Hematopoietic multipotent progenitor cell (in vitro differentiated cells): ENCODE measurements around the gene TBX10. TPM values are rescaled to one million over a fixed set of nuclear protein-coding genes. Genes with fewer than 3 reads are reported as not detected.

Experiments
- DNase-seq, 3 donors: peaks; one replicate each; pipeline ENCODE4 v3.0.0-alpha.2; 2011 to 2015; ENCODE audit warnings: low read depth in 2 of 3, low spot score in 2 of 3
- small RNA-seq: library from RNA; depleted of rRNA; stranded (forward); fragments of <200 nt; gene quantifications from one replicate; pipeline ENCODE3, GENCODE V24; 2012
- total RNA-seq: library from RNA; depleted of rRNA; stranded (reverse); fragments of >200 nt; gene quantifications from one replicate; pipeline ENCODE4 v1.2.3, GENCODE V29; 2012

TBX10 gene
- total RNA-seq, 1 donor = not detected

DNA sequence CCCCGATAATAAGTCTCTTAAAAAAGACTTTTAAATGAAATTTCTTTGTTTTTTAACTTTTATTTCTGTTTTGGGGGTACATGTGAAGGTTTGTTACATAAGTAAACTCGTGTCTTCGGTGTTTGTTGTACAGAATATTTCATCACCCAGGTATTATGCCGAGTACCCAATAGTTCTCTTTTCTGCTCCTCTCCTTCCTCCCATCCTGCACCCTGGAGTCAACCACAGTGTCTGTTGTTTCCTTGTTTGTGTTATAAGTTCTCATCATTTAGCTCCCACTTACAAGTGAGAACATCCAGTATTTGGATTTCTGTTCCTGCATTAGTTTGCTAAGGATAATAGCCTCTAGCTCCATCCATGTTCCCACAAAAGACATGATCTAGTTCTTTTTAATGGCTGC, 57.6 kb downstream of the TBX10 start:
- no peak for DNase-seq

DNA sequence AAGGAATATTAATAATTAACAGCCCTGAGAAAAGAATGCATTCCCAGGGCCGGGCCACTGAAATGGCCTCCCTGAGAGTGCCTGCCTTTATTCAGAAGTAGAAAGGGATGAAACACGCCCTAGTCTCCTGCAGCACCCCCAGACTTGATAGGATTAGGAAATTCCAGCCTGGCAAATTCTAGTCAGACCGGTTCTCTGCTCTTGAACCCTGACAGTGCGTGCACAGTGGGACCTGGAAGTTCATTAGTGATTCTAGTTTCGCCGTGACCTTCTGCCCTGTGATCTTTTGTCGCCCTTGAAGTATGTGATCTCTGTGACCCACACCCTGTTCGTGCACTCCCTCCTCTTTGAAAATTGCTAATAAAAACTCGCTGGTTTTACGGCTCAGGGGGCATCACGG, 58.1 kb downstream of the TBX10 start:
- DNase-seq = no peak

Small RNA genes within 50 kb of the gene (small RNA-seq; reads per million reads assigned to genes)
- gene AP003385.3 (not detected), gene RPL37P2 (4.5 reads per million, percentile 86 among the genes with 10 or more reads in this experiment)

Other genes with a start within 250 kb of the TBX10 start
- 28.3 TPM for gene RAD9A, start 247.8 kb downstream of the TBX10 start, total RNA-seq
- gene PPP1CA, start 237.9 kb downstream of the TBX10 start, total RNA-seq = 328 TPM
- 73.2 TPM for gene TBC1D10C, start 235.7 kb downstream of the TBX10 start, total RNA-seq
- 3.0 TPM for gene CARNS1, start 224.1 kb downstream of the TBX10 start, total RNA-seq
- 63.0 TPM for gene RPS6KB2, start 211.3 kb downstream of the TBX10 start, total RNA-seq
- 230 TPM for gene PTPRCAP, start 202.1 kb downstream of the TBX10 start, total RNA-seq
- gene CORO1B, start 196.3 kb downstream of the TBX10 start, total RNA-seq = 120 TPM
- 0.27 TPM for gene GPR152, start 187.0 kb downstream of the TBX10 start, total RNA-seq
- gene CABP4, start 184.4 kb downstream of the TBX10 start, total RNA-seq = 1.6 TPM
- gene TMEM134, start 170.5 kb downstream of the TBX10 start, total RNA-seq = 30.4 TPM
- 141 TPM for gene AIP, start 156.7 kb downstream of the TBX10 start, total RNA-seq
- gene PITPNM1, start 134.4 kb downstream of the TBX10 start, total RNA-seq = 21.0 TPM
- 42.5 TPM for gene CDK2AP2, start 131.6 kb downstream of the TBX10 start, total RNA-seq
- gene CABP2, start 116.3 kb downstream of the TBX10 start, total RNA-seq = not detected
- 593 TPM for gene GSTP1, start 56.0 kb downstream of the TBX10 start, total RNA-seq
- 234 TPM for gene NDUFV1, start 32.8 kb downstream of the TBX10 start, total RNA-seq
- 19.9 TPM for gene NUDT8, start 9.8 kb downstream of the TBX10 start, total RNA-seq
- 13.7 TPM for gene ACY3, start 11.0 kb upstream of the TBX10 start, total RNA-seq
- gene ALDH3B2, start 34.9 kb upstream of the TBX10 start, total RNA-seq = under 0.01 TPM